ENCODE measurements around the gene IRGQ. TPM values are rescaled to one million over a fixed set of nuclear protein-coding genes. Genes with fewer than 3 reads are reported as not detected.

IRGQ gene
- total RNA-seq, 2 donors from 2014 or later = 19.2 to 21.0 TPM

DNA sequence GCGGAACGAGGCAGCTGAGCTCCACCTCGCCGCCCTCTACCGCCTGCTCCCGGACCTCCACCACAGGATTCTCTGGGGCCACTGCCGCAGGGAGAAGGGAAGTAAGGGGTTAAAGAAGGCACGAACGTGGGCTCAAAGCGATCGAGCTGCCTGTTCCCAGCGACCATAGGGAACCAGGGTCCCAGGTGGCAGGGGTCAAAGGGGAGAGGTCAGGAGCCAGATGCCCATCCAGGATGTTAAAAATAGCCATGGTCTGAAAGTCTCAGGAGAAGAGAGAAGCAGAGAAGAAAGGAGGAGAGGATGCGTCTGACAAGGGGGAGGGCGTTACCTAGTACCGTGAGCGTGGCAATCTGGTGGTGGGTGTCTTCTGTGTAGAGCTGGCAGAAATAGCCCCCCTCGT is 30.9 kb upstream of the IRGQ start:
- intact Hi-C loops (cut with DNase I) = no loop called here
- DNase-seq (ENCODE audit: low spot score) = no peak

DNA sequence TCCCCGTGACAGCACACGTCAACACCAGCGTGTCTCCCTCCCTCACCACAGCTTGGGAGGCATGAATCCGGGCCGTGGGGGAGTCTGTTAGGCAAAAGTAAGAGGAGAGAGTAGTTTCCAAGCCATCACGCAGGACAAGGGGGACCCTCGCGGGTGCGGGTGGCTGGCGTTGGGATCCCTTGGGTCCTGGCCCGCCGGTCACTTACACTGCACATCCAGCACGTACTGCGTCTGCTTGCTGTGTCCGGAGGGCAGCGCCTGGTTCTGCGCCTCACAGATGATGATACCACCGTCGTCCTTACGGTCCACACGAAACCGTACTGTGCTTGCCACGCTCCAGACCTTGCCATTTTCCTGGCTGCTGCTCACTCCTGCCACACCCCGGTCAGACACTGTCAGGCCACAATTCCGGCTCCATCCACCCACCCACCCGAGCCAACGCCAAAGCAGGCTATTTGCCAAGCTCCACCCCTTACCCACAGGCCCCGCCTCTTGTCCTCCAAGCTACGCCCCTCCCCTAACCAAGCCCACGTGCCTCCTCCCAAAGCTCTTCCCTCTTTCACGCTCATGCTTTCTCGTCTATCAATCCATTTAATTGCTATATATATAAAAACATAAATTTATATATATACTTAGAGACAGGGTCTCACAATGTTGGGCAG is 30.1 kb upstream of the IRGQ start:
- intact Hi-C loops (cut with DNase I) = no loop called here
- no peak for DNase-seq (ENCODE audit: low spot score)

- DNase-seq (ENCODE audit: low spot score) = no peak
- intact Hi-C loops (cut with DNase I) = no loop called here
Measured at GRCh38 chr19:43624933-43625332, 29.0 kb upstream of the IRGQ start.

GRCh38 chr19:43623889-43624670 is 28.1 kb upstream of the IRGQ start:
- intact Hi-C loops (cut with DNase I) = no loop called here
- no peak for DNase-seq (ENCODE audit: low spot score)

DNA sequence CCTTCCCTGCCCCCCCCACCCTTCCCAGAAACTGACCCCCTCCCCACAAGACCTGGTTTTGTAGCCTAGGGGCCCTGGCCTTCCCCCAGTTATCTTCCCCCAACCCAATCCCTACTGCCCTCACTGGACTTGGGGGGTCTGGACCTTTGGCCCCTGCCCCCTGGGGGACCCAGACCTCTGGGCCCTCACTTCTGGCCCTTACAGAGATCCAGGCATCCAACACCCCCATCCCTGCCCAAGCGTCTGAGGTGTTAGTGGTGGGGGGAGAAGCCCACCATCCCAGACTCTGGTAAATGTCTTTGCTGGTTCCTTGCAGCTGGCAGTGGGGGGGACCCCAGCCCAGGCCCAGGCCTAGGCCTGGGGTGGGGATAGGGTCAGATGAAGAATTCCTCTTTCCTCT is 27.0 kb upstream of the IRGQ start:
- DNase-seq (ENCODE audit: low spot score) = no peak
- intact Hi-C loops (cut with DNase I) = no loop called here

DNA sequence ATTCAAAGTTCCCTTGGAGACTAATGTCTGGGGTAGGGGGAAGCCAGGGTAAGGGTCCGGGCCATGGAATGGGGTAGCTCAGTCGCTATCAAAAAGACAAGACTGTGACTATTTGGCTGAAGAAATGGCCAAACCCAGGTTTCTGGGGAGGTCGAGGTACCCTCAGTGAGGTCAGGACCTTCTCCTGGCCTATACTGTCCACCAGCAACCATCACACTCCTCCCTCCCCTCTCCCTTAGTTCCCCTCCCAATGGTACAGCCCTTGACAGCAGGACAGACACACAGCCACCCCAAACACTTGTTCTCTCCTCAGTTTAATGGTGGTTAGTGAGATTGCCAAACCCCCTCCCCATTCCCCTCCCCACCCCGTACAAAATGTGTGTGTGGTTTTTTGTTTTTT is 26.1 kb upstream of the IRGQ start:
- DNase-seq (ENCODE audit: low spot score) = no peak
- intact Hi-C loops (cut with DNase I) = no loop called here

- intact Hi-C loops (cut with DNase I) = no loop called here
- no peak for DNase-seq (ENCODE audit: low spot score)
Measured at GRCh38 chr19:43620061-43621001, 24.4 kb upstream of the IRGQ start.

DNA sequence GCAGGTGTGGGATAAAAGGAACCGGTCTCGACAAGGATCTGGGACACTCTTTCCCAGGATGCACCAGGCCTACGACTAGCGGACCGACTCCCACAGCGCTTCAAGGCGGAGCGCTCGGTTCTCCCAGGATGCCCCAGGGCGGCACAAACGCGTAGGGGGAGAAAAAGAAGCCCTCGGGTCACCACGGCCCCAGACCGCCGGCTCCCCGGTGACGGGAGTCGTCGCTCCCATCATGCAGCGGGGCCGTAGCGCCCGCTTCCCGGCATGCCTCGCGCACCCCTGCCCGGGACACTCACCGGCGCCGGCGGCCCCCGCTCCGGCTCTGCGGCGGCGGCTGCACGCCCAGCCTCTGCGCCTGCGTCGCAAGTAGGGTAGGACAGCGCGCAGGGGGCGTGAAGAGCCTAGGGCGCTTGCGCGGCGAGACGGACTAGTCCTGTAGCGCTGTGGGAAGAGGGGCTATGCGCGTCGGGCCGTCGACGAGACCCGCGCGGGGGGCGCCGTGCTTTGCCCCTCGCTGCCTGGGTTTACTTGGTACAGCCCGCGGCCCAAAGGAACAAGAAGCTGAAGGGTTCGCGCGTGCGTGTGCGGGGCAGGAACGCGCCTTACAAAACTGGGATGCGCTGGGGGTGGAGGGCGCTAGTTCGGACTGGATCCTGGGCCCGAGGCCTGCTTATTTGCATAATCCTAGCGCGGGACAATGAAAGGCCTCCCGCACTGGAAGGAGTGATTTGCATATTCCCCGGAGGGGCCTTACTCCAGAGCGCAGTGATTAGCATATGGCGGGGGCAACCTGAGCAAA is 23.5 kb upstream of the IRGQ start, which contains the start of gene ZNF428:
TSS of gene ZNF428 (minus strand) at position 368 of the 799 bp plus-strand sequence. CDS start 5,325 bp downstream, outside the sequence.
- intact Hi-C loops (cut with DNase I) = no loop called here
- peak; percentile 95 for DNase-seq (ENCODE audit: low spot score)

GRCh38 chr19:43618921-43619261 is 23.0 kb upstream of the IRGQ start:
- DNase-seq (ENCODE audit: low spot score) = no peak
- intact Hi-C loops (cut with DNase I) = no loop called here

DNA sequence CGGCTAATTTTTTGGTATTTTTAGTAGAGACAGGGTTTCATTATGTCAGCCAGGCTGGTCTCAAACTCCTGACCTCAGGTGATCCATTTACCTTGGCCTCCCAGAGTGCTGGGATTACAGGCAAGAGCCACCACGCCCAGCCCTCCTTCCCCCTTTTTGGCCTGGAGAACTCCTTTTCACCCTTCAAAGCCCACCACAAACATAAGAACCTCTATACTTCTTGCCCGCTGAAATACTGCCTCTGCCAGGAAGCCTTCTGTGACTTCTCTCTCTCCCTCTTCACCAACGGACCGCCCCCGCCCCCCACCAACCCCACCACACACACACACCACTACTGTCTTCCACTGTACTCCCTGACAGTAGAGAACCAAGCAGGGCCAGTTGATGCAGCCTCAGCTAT is 21.0 kb upstream of the IRGQ start:
- DNase-seq (ENCODE audit: low spot score) = no peak
- intact Hi-C loops (cut with DNase I) = no loop called here

DNA sequence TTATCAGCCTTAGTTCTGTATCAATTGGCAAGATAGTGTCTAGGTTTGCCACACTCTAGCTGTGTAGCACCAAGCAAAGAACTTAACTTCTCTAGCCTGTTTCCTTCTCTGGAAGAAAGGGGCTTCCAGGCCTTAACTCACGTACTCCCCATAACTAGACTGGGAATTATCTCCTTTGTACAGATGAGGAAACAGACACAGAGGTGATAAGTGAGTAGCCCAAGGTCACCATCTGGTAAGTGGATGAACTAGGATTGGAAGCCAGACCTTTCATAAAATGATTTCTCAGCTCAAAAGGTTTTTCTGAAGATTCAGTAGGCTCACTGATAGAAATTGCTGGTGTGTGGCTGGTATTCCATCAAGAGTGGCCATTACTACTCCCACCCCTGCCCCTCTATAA is 20.4 kb upstream of the IRGQ start:
- intact Hi-C loops (cut with DNase I) = no loop called here
- DNase-seq (ENCODE audit: low spot score) = no peak

GRCh38 chr19:43612374-43612773 is 16.4 kb upstream of the IRGQ start:
- no peak for DNase-seq (ENCODE audit: low spot score)
- intact Hi-C loops (cut with DNase I) = no loop called here

DNA sequence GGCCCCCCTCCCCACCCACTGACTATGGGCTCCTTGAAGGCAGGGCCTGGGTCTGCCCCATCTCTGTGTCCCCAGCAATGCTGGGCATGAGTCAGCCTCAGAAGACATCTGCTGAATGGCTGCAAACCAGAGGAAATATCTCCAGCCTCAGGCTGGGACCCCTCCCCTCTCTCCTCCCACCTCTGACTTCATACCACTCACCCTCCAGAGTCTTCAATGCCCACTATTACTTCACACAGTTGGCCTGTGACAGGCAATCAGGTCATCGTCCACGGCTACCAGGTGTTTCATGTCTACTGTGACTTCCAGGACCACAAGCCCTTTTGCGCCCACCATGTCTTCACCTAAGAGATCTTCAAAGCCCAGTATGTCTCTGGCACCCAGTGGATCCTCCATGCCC is 15.9 kb upstream of the IRGQ start, which contains the start of gene SRRM5:
TSS of gene SRRM5 (plus strand) at position 301 of the 400 bp plus-strand sequence. CDS start at position 335, 34 bp downstream.
- intact Hi-C loops (cut with DNase I) = no loop called here
- DNase-seq (ENCODE audit: low spot score) = no peak

DNA sequence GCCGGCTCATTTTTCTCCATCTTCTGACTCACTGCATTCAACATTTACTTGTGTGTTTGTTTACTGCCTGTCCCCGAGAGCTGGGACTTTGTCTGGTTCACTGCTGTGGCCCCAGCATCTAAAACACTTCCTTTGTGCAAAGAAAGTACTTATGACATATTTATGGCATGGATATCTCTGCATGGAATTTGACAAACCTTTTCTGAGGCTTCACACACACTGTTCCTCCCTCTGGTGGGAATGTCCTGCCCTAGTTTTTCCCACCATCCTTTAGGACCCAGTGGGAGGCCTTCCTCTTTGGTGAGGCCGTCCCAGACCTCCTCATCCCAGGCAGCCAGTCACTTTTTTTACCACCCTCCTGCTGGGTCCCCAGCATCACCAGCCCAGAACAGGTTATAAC is 14.6 kb upstream of the IRGQ start:
- intact Hi-C loops (cut with DNase I) = no loop called here

DNA sequence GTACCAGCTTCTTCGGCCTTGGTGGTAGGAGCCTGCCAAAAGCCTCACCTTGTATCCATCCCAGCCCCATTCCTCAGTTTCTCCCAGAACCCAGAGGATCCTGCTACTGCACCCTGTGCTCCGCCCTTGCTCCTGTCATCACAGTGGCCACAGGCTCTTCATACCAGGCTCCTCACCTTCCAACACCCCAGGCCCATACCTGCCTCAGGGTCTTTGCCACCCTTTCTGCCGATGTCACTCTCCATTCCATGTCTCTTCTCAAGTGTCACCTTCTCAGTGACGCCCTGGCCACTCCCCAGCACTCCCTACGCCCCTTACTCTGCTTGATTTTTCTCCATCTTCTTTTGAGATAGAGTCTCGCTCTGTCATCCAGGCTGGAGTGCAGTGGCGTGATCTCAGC is 13.9 kb upstream of the IRGQ start:
- DNase-seq (ENCODE audit: low spot score) = no peak
- intact Hi-C loops (cut with DNase I) = no loop called here

More for the DNA sequence above, 14.6 kb upstream of the IRGQ start:
- DNase-seq (ENCODE audit: low spot score) = no peak

DNA sequence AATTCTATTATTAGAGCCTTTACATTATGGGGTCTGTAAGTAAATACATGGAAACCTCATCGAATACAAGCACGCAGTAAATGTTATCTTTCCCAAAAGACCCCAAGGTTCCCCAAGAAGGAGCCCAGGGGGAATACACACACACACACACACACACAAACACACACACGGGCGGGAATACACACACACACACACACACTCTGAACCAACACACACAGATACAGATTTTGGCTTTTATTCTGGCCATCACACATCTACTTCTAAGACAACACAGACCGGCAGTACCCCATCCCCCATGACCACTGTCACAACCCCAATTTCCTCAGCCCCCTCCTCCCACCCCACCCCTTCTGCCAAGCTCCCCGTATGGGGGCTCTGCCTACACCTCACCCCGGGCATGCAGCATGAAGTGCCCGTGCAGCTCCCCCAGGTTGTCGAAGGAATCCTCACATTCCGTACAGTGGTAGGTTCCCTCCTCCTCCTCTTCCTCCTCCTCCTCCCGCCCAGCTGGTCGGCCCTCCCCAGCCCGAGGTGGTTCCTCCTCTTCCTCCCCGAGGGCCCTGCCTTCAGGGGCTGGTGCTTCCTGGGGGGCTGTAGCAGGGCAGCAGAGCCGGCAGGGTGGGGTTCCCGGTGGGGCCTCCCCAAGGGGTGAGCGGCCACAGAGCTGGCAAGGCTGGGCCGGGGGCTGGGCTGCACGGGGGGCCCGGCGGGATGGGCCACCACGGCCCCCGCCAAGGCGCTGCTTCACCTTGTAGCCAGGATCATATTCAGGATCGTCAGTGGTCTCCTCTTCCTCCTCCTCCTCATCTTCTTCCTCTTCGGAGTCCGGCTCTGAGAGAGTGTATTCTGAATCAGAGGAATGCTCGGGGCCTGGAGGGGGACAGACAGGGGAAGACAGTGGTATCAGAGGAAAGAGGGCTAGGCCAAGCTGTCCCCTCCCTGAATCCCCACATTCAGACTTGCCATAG is 11.6 kb upstream of the IRGQ start:
- intact Hi-C loops (cut with DNase I) = no loop called here
- no peak for DNase-seq (ENCODE audit: low spot score)

DNA sequence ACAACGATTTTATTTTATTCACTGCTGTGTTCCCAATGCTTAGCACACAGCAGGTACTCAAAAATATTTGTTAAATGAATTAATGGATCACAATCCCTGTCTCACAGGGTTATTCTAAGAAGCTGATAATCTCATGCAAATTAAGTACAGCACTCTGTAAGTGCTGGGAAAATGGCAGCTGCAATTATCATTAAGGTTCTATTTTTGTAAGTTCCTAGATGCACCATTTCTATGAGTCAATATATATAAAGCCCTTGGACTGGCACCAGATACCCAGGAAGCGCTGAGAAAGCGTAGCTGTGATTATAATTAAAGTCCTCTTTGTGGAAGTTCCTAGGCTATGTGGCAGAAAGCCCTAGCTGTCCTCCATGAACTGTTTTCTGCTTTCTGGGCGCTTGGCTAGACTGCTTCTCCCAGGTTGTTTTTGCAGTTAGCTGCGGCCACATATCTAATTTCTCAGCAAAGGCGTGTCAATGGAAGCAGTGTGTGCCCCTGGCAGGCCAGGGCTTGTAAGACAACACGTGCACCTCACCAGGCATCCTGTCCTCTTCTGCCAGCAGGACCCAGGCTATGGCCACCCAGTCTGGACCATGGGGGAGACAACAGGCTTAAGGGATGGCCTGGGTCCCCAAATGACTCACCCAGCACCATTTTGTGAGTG is 10.8 kb upstream of the IRGQ start:
- intact Hi-C loops (cut with DNase I) = no loop called here
- no peak for DNase-seq (ENCODE audit: low spot score)

All from posterior vena cava (tissue), 2 donors.